Type B pancreatic cell (in vitro differentiated cells): ENCODE data around the gene L3MBTL4. TPM values are rescaled to one million over a fixed set of nuclear protein-coding genes. Genes with fewer than 3 reads are reported as not detected.

Source experiments
- DNase-seq: peaks from one replicate; pipeline ENCODE4 v3.0.0; 2021; ENCODE audit warnings: mixed read lengths; ENCODE audit not compliant: unreplicated experiment; ENCODE audit errors: extremely low spot score
- H3K27ac Mint-ChIP-seq: 2 replicates; pipeline ENCODE4 v1.8.0; 2021; ENCODE audit warnings: mild to moderate bottlenecking, mixed read lengths
- H3K27me3 Mint-ChIP-seq: 2 replicates; pipeline ENCODE4 v1.8.0; 2021; ENCODE audit warnings: mixed read lengths
- H3K36me3 Mint-ChIP-seq: 2 replicates; pipeline ENCODE4 v1.8.0; 2021; ENCODE audit warnings: mixed read lengths
- H3K4me1 Mint-ChIP-seq: one replicate; pipeline ENCODE4 v1.8.0; 2021; ENCODE audit warnings: mixed read lengths; ENCODE audit not compliant: unreplicated experiment
- H3K4me3 Mint-ChIP-seq: 2 replicates; pipeline ENCODE4 v1.8.0; 2021; ENCODE audit warnings: mild to moderate bottlenecking, mixed read lengths
- H3K9me3 Mint-ChIP-seq: 2 replicates; pipeline ENCODE4 v1.8.0; 2021; ENCODE audit warnings: mixed read lengths
- CTCF ChIP-seq: fragments of 200-600 bp; sonication (generic); conservative IDR thresholded peaks from 2 replicates; pipeline ENCODE4 v1.5.0; 2021; ENCODE audit warnings: antibody characterized with exemption, mild to moderate bottlenecking
- total RNA-seq: library from RNA; stranded (reverse); gene quantifications from 2 replicates; pipeline ENCODE4 v1.2.1, GENCODE V29; 2021; ENCODE audit warnings: low replicate concordance

Gene L3MBTL4
- total RNA-seq, 1 donor from 2014 or later = 2.2 TPM

GRCh38 chr18:5969989-5970403 lies 444.7 kb downstream of the L3MBTL4 start:
- no peak for DNase-seq
- H3K36me3 Mint-ChIP-seq = no peaks in the 10 kb centered on the region
- H3K4me1 Mint-ChIP-seq = peaks cover 15% of the 10 kb centered on the region
- H3K9me3 Mint-ChIP-seq = no peaks in the 10 kb centered on the region
- H3K4me3 Mint-ChIP-seq = no peak overlapping the region
- TF ChIP-seq CTCF = no peak
- H3K27ac Mint-ChIP-seq = no peak overlapping the region
- H3K27me3 Mint-ChIP-seq = peaks cover 49% of the 10 kb centered on the region

GRCh38 chr18:5969355-5969988 lies 445.2 kb downstream of the L3MBTL4 start:
- H3K4me1 Mint-ChIP-seq = peaks cover 15% of the 10 kb centered on the region
- no peak overlapping the region for H3K4me3 Mint-ChIP-seq
- H3K9me3 Mint-ChIP-seq = no peaks in the 10 kb centered on the region
- DNase-seq = no peak
- no peak for TF ChIP-seq CTCF
- no peak overlapping the region for H3K27ac Mint-ChIP-seq
- H3K27me3 Mint-ChIP-seq = peaks cover 52% of the 10 kb centered on the region
- H3K36me3 Mint-ChIP-seq = no peaks in the 10 kb centered on the region

- no peak for TF ChIP-seq CTCF
- H3K4me1 Mint-ChIP-seq = peaks cover 20% of the 10 kb centered on the region
- no peaks in the 10 kb centered on the region for H3K9me3 Mint-ChIP-seq
- H3K4me3 Mint-ChIP-seq = no peak overlapping the region
- H3K27ac Mint-ChIP-seq = no peak overlapping the region
- peaks cover 46% of the 10 kb centered on the region for H3K27me3 Mint-ChIP-seq
- no peaks in the 10 kb centered on the region for H3K36me3 Mint-ChIP-seq
- DNase-seq = no peak
Measured at GRCh38 chr18:5967666-5968065, 447.0 kb downstream of the L3MBTL4 start.

- Mint-ChIP-seq H3K9me3 (peaks cover 5% of the 10 kb centered on the region), H3K27ac (no peak overlapping the region), H3K27me3 (peaks cover 42% of the 10 kb centered on the region), H3K4me3 (no peak overlapping the region), H3K36me3 (no peaks in the 10 kb centered on the region), H3K4me1 (peaks cover 25% of the 10 kb centered on the region)
- TF ChIP-seq CTCF = no peak
- no peak for DNase-seq
Measured at GRCh38 chr18:5967007-5967406, 447.7 kb downstream of the L3MBTL4 start.

- peaks cover 7% of the 10 kb centered on the region for H3K9me3 Mint-ChIP-seq
- H3K4me3 Mint-ChIP-seq = no peak overlapping the region
- H3K27ac Mint-ChIP-seq = no peak overlapping the region
- peaks cover 30% of the 10 kb centered on the region for H3K4me1 Mint-ChIP-seq
- no peak for TF ChIP-seq CTCF
- H3K36me3 Mint-ChIP-seq = no peaks in the 10 kb centered on the region
- DNase-seq = no peak
- peaks cover 40% of the 10 kb centered on the region for H3K27me3 Mint-ChIP-seq
Measured at GRCh38 chr18:5966514-5966913, 448.2 kb downstream of the L3MBTL4 start.
